COR-L47 (cell line): ENCODE results near the gene CDH15.
A peak's percentile ranks its signal among the peaks of the same experiment; 100 is the strongest.

Source experiments
- DNase-seq: peaks from one replicate; lab custom pipeline; 2025; lab: John Stamatoyannopoulos, UW

CDH15 gene

GRCh38 chr16:89200124-89200849 lies 28.7 kb downstream of the CDH15 start, which contains the start of gene SLC22A31:
SLC22A31 (minus strand) TSS chr16:89200537; CDS start chr16:89200501, 36 bp downstream.
- DNase-seq, result no peak

GRCh38 chr16:89200850-89201411 lies 29.4 kb downstream of the CDH15 start:
- no peak for DNase-seq

GRCh38 chr16:89201439-89202377 lies 30.2 kb downstream of the CDH15 start:
- no peak for DNase-seq

- no peak for DNase-seq
Observed at GRCh38 chr16:89202422-89203215, 31.1 kb downstream of the CDH15 start.

- no peak for DNase-seq
Observed at GRCh38 chr16:89207993-89208392, 36.4 kb downstream of the CDH15 start.

GRCh38 chr16:89209522-89210044 lies 38.0 kb downstream of the CDH15 start:
- no peak for DNase-seq

- no peak for DNase-seq
Observed at GRCh38 chr16:89210165-89210903, 38.8 kb downstream of the CDH15 start.

- DNase-seq, result no peak
Observed at GRCh38 chr16:89210904-89211515, 39.5 kb downstream of the CDH15 start.

GRCh38 chr16:89216315-89217137 lies 45.0 kb downstream of the CDH15 start:
- DNase-seq, result peak; percentile 69

- DNase-seq, result no peak
Observed at GRCh38 chr16:89217138-89217387, 45.5 kb downstream of the CDH15 start.

- peak; percentile 70 for DNase-seq
Observed at GRCh38 chr16:89217388-89218191, 46.0 kb downstream of the CDH15 start, which contains the start of gene ZNF778. ZNF778 (plus strand) TSS chr16:89217703; CDS start chr16:89221128, 3,425 bp downstream.

- DNase-seq, result no peak
Observed at GRCh38 chr16:89219365-89219764, 47.8 kb downstream of the CDH15 start.

- DNase-seq, result no peak
Observed at GRCh38 chr16:89221604-89222003, 50.1 kb downstream of the CDH15 start.

GRCh38 chr16:89222931-89223330 lies 51.4 kb downstream of the CDH15 start:
- no peak for DNase-seq

- no peak for DNase-seq
Observed at GRCh38 chr16:89224665-89225064, 53.1 kb downstream of the CDH15 start.

- DNase-seq, result no peak
Observed at GRCh38 chr16:89230255-89230654, 58.7 kb downstream of the CDH15 start.

- DNase-seq, result no peak
Observed at GRCh38 chr16:89232107-89232506, 60.6 kb downstream of the CDH15 start.

- no peak for DNase-seq
Observed at GRCh38 chr16:89233678-89234490, 62.3 kb downstream of the CDH15 start.
